ENCODE measurements around the gene C6orf89.

GRCh38 chr6:36874443-36875249 is 11.1 kb upstream of the C6orf89 start, which contains the start of gene PPIL1:
- TF ChIP-seq, protein P1, sequence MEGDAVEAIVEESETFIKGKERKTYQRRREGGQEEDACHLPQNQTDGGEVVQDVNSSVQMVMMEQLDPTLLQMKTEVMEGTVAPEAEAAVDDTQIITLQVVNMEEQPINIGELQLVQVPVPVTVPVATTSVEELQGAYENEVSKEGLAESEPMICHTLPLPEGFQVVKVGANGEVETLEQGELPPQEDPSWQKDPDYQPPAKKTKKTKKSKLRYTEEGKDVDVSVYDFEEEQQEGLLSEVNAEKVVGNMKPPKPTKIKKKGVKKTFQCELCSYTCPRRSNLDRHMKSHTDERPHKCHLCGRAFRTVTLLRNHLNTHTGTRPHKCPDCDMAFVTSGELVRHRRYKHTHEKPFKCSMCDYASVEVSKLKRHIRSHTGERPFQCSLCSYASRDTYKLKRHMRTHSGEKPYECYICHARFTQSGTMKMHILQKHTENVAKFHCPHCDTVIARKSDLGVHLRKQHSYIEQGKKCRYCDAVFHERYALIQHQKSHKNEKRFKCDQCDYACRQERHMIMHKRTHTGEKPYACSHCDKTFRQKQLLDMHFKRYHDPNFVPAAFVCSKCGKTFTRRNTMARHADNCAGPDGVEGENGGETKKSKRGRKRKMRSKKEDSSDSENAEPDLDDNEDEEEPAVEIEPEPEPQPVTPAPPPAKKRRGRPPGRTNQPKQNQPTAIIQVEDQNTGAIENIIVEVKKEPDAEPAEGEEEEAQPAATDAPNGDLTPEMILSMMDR (IDR thresholded peaks at IDR 0.05), result peak in 2 of 6 experiments; percentile 2 to 10
- peak in 1 of 2 donors; percentile 24 for TF ChIP-seq POLR2A (IDR thresholded peaks at IDR 0.05)

Measured in Peyer's patch (tissue), 4 donors.